OCI-M2 (cell line): ENCODE data around the gene EMP2.
"Not testable (repeated sequence)": the region's sequence is repeated elsewhere in the genome, so short reads cannot be mapped to it uniquely, and the experiment has no call there.

ENCODE experiments used
- DNase-seq: peaks from one replicate; lab custom pipeline; 2025; ENCODE audit not compliant: unreplicated experiment; lab: John Stamatoyannopoulos, UW

EMP2 gene

DNA sequence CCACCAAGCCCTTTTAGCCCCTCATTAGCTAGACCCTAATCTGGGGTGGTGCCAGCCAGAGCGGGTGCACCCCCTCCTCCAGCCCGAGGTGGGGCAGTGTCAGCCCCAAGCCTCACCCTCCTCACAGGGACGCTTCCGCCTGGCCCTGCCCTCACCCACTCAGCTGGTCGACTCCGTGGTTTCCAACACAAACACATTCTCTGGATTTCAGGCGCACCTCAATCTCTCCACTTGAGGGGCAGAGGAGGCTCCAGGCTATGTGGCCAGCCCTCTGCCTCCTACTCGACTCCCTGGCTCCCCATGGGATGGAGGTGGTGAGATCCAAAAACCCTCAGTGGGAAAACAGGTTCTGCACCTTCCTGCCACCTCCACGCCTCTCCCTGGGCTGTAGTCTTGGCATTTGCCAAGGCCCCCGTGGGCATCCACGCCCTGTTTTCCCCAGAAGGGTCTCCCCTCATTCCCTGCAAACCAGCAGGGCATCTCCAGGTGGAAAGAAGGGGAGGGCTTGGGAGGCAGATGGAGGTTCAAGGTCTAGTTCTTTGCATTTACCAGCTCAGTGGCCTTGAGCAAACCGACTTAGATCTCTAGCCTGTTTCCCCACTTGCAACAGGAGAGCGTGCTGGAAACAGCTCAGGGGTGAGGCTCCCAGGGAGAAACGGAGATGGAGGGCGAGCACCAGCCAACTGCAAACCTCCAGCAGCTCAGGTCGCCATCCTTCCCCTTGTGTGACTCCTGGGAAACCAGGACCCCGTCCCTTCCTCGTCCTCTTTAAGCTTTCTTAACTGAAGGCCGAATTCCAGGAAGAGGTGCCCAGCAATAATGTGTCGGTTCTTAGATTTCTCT lies 1.7 kb downstream of the EMP2 start:
- no peak for DNase-seq

- no peak for DNase-seq
Observed at GRCh38 chr16:10577305-10578202, 2.8 kb downstream of the EMP2 start.

DNA sequence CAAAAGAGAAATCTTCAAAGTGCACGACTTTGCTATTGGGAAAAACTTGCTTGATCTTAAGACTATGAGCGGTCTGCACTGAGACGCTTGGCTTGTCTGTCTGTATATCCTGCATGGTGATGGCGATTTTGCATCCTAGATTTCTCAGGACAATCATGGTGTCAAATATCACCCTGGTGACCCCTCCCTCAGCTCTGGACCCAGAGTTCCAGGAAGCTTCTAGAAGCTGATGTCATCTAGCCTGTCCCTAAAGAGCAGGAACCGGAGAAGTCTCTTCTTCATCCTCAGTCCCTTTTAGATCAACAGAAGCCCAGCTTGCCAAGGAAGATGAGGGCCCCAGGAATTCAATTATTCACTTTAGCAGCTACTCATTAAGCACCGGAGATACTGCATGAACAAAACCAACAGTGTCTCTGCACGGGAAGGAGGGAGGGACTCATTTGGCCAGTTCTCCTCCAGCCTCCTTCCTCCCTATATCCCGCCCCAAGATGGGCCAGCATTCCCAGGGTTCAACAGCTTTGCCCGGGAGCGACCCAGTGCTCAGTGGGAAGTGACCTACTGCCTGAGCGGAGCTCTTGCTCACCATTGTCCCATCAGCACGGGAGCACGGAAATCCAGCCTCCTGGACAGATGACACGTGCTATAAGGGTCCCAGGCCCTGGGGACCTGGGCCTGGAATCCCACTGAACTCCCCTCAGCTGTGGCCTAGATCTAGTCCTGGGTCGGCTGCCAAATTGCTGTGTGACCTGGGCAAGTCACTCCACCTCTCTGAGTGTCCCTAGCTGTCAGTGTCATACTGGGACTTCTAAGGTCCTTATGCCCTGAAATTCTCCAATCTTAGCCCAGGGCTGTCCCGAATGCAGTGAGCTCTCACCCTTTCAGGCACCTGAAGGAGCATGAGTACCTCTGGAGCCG lies 3.8 kb downstream of the EMP2 start:
- DNase-seq, result no peak

DNA sequence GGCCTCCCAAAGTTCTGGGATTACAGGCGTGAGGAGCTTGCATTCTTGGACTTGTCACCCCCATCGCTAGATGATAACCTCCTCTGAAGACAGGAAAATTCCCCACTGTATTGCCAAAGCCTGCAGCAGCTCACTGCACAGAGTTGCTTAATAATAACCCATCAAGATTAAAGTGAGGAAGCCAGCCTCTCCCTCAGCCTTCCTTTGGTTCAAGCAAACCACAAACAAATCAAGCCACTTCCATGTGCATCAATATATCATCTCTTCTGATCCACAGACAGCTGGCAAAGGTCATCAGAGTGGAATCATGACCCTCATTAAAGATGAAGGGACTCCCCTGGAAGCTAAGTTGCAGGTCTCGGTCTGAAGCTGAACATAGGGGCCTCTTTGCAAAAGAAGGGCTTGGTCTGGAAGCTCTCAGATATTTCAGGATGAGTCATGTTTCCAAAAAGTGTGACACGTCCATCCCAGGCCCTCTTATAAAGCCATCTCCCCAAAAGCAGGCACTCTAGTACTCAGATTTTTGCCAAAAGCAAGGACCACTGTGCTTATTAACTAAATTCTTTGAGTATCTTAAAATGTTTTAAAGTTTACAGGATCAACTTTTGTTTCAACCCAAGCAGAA lies 4.8 kb downstream of the EMP2 start:
- DNase-seq, result no peak

- DNase-seq, result no peak
Observed at GRCh38 chr16:10572611-10573010, 7.8 kb downstream of the EMP2 start.

DNA sequence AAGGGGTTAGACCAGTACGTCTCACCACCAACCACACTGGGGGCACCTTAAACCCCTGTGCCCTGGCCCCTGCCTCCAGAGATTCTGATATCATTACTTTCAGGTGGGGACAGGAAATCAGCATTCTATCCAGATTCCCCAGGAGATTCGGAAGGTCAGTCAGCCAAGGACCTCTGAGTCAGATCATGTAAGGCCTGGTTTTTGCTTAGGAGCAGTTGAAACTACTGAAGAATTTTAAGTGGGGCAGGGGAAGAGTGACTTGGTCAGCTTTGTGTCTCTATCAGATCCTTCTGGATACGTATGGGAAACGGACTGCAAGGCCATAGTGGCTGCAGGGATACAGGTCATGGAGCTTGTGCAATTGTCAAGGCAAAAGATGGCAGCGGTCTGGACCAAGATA lies 9.0 kb downstream of the EMP2 start:
- no peak for DNase-seq

GRCh38 chr16:10569621-10570020 lies 10.8 kb downstream of the EMP2 start:
- no peak for DNase-seq

- DNase-seq, result no peak
Observed at GRCh38 chr16:10566613-10567012, 13.8 kb downstream of the EMP2 start.

DNA sequence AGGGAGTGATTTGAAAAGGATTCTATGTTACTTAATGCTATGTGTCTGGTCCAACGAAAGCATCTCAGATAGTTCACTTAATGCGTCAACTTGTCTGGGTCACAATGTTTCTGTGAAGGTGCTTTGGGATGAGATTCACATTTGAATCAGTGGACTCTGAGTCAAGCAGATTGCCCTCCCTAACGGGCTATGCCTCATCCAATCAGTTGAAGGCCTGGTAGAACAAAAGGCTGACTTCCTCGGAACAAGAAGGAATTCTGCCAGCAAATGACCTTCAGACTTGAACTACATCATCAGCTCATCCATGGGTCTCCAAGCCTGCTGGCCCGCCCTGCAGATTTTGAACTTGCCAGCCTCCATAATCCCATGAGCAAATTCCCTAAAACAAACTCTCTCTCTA lies 15.2 kb downstream of the EMP2 start:
- no peak for DNase-seq

- DNase-seq, result no peak
Observed at GRCh38 chr16:10564591-10564990, 15.8 kb downstream of the EMP2 start.

DNA sequence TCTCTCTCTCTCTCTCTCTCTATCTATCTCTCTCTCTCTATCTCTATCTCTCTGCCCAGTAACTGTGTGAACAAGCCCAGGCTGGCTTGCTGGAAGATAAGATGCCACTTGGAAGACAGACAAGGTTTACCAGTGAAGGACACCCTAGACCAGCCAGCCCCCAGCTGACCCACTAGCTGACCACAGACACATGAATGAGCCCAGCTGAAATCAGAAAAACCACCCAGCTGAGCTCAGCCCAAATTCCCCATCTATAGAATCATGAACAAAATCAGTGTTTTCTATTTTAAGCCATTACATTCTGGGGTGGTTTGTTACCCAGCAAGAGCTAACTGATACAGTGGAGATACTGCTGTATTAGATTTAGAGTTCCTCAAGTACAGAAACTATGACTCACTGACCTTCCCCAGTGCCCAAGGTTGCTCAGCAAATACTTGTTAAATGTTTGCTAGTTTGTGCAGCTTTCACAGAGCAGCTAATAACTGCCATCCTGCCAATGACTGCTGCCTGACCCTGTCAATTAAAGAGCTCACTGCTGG lies 18.0 kb downstream of the EMP2 start:
- no peak for DNase-seq

- DNase-seq, result no peak
Observed at GRCh38 chr16:10561425-10561824, 19.0 kb downstream of the EMP2 start.

DNA sequence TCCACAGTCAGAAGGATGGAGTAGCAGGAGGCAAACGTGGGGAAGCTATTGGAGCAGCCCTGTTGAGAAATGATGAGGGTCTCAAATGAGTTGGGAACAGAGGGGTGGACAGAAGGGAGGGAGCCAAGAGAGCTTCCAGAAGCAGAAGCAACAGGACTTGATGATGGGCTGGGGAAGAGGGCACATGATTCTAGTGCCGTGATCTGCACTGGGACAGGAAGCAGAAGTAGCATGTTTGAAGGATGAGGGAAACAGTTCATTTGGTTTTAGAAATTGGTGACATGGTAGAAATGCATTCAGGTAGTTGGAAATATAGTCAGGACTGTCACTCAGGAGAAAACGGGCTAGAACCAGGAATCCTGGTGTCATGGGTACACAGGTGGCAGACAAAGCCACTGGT lies 19.4 kb downstream of the EMP2 start:
- no peak for DNase-seq

- DNase-seq, result not testable (repeated sequence)
Observed at GRCh38 chr16:10559792-10560191, 20.6 kb downstream of the EMP2 start.

DNA sequence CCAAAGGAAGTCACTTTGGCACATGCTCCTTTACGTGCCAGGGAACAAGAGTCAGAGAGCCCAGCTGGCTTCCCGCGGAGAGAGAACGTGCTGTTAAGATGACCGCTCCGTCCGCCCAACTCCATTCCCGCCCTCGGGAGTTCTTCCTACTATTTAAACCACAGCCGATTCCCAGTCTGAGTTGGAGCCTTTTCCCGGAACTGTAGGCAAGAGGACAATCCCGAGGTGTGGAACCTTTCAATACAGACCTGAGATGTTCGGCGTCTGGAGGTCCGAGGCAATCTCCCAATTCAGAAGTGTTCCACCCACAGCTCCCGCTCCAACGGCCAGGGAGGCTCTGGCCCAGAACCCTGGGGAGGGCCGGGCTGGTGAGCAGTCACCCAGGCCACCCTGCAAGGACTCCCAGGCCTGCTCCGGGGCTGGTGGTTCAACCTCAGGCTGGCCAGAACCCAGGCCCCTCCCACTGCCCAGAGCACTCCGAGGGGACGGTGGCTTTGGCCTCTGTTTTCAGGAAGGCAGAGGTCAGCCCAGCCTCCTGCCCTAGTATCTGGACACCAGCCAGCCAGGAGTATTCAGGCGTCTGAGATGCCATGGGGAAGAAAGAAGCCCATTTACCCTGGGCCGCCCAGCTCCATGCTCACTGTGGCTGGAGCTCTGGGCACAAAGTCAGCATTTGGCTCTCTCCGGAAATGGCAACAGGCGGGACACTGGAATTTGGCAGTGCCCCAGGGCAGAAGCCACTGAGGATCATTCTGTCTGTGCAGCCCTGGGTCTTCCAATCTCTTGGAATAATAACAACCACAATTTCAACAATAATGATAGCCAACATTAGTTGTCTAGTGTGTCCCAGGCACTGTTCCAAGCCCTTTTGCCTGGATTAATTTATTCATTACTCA lies 21.4 kb downstream of the EMP2 start:
- no peak for DNase-seq

DNA sequence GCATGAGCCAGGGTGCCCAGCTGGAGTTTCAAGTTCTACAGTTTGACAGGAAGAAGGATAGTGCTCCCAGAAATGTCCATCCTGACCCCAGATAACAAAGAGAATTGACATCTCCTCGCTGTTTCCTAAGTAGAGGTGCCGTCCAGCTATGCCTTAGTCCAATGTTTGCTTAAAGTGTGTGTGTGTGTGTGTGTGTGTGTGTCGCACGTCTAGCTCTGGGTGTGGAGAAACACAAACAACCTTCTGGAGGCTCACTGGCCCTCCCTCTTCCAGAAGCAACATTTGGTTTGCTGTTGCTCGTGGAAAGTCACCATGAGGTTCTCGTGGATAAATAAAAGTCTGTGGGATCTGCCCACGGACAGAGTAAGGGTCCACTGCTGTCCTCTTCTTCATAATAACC lies 22.1 kb downstream of the EMP2 start:
- no peak for DNase-seq

GRCh38 chr16:10557750-10558149 lies 22.6 kb downstream of the EMP2 start:
- DNase-seq, result no peak

DNA sequence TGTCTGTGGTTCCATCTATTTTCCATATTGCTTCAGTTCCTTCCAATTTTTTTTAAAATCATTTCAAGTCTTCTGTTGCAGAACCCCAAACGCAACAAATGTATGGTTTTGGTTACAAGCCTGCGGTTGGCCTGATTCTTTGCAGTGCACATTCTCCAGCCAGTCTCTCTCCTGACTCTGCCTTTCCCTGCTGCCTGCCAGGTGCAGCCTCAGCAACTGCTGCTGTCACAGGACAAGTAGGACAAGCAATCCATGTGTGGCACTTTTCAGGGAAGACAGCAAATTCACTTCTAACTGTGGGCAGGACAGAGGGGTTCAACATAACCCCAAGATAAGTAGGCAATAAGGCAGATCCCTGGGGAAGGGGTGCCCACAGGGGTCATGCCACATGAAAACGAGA lies 24.2 kb downstream of the EMP2 start:
- no peak for DNase-seq

DNA sequence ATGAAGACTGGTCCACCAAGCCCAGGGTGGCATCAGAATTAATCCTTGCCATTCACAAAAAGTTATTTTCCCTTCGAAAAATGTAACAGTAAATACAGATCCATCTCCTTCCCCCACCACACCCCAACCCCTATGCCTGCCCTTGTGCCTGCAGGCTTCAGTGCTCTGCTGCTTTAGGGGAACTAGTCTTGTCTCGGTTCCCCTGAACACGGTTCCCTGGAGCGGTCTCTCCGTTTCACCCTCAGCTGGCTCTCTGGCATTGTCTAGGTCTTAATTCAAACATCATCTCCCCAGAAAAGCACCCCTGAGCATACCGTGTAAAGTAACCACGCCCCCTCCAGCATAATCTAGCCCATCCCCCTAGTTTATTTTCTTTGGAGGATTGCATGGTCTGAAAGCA lies 25.8 kb downstream of the EMP2 start:
- no peak for DNase-seq
